VCaP (cell line): ENCODE data around the gene MAPT.

Source experiments
- H3K27ac ChIP-seq: fragments of 450-650 bp; 2 replicates; pipeline ENCODE4 v1.5.1; 2017
- TF ChIP-seq, protein P1 (sequence below): fragments of 450-650 bp; conservative IDR thresholded peaks from 2 replicates; pipeline ENCODE4 v1.5.1; 2017; ENCODE audit warnings: mild to moderate bottlenecking, moderate library complexity

MAPT gene

DNA sequence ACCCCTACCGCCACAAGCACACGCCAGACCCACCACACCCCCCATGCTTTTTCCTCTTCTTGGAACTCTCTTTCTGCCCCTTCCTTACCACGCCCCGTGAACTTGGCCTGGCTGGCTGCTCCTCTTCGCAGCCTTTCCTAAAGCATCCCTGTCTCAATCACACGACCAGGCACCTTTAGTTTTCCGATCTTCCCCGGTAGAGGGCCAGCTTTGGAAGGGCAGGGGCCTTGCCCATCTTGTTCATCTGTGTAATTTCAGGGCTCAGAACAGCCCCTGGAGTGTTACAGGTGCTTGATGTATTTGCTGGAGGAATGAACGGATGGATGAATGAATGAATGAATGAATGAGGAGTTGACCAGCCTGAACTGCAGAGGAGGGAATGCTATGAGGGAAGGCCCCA lies 45.9 kb upstream of the MAPT start:
- H3K27ac ChIP-seq: no peak overlapping the region
- TF ChIP-seq, protein P1, sequence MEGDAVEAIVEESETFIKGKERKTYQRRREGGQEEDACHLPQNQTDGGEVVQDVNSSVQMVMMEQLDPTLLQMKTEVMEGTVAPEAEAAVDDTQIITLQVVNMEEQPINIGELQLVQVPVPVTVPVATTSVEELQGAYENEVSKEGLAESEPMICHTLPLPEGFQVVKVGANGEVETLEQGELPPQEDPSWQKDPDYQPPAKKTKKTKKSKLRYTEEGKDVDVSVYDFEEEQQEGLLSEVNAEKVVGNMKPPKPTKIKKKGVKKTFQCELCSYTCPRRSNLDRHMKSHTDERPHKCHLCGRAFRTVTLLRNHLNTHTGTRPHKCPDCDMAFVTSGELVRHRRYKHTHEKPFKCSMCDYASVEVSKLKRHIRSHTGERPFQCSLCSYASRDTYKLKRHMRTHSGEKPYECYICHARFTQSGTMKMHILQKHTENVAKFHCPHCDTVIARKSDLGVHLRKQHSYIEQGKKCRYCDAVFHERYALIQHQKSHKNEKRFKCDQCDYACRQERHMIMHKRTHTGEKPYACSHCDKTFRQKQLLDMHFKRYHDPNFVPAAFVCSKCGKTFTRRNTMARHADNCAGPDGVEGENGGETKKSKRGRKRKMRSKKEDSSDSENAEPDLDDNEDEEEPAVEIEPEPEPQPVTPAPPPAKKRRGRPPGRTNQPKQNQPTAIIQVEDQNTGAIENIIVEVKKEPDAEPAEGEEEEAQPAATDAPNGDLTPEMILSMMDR: no peak

DNA sequence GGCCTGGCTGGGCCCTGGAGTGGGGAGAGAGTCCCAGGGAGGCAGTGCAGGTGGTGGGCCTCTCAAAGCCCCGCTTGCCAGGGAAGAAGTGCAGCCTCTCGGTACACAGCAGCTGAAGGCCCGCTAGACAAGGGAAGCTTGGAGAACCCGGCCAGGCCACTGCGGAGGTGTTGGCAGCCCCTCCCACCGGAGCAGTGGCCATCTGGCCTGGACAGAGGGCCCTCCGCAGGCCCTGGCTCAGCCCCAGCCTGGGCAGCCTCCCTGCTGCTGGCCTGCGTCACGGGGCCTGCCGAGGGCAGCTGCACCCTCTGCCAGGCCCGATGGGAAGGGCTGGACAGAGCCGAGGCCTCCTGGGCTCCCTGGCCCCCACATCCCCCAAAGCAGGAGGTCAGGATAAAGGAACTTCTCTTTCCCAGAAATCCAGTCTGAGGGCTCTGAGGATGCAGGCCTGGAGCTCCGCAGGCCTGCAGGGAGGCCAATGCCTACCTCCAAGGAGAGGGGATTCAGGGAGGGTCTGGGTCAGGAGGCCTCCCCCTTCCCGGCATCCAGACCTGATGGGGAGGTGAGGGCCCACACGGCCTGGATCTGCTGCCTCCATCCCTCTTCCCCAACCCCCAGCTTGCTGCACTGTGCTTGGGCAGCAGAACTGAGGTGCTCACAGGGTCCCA lies 45.4 kb upstream of the MAPT start:
- TF ChIP-seq, protein P1: no peak
- H3K27ac ChIP-seq: no peak overlapping the region

DNA sequence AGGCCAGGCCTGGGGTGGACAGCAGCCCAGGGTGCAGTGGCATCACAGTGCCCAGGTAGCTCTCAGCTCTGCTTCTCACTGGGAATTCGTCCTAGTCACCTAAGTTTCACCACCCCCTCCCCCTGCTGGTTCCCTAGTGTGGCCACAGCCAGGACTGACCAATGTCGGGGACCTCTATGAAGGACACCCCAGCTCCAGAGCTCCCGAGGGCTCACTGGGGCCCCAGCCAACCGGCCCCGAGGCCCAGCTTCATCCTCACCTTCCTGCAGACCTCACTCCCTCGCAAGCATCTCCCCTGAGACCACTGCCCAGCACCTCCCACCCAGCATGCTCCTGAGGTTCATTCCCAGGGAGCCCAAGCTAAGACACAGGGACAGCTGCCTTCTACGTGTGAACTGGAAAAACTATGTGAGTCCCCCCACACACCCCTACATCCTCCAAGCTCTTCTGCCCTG lies 44.8 kb upstream of the MAPT start:
- TF ChIP-seq, protein P1: no peak
- no peak overlapping the region for H3K27ac ChIP-seq

DNA sequence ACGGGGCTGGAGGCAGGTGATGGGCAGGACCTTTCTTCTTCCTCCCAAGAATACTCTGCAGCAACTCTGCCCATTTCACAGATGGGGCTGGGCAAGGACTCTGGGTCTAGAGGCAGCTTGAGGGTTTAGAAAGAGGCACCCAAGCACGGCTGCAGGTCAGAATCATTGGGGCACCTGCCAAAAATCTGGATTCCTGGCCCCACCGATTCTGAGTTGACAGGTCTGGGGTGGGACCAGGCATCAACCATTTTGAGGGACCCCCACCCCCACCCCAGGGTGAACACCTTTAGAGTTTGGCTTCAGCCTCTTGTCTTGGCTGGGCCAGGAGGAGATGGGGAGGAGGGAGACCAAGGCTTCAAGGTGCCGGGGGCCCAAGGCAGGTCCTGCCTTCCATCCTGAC lies 44.3 kb upstream of the MAPT start:
- H3K27ac ChIP-seq: no peak overlapping the region
- TF ChIP-seq, protein P1: no peak

DNA sequence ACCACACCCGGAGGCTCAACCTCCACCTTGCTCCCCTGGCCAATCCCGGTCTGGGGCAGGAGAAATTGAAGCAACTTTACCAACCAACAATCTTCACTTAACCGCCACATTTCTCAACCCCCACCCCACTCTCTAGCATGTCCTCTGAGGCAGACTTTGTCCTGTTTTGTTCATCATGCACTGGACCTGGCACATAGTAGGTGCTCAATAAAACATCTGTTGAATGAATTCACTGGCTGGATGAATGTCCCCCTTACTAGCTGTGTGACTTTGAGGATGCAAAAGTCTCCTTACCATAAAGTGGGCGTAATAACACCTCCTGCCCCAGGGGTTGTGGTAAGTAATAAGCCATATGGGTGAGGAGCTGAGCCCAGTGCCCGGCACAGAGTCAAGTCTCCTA lies 43.9 kb upstream of the MAPT start:
- TF ChIP-seq, protein P1: no peak
- H3K27ac ChIP-seq: no peak overlapping the region

DNA sequence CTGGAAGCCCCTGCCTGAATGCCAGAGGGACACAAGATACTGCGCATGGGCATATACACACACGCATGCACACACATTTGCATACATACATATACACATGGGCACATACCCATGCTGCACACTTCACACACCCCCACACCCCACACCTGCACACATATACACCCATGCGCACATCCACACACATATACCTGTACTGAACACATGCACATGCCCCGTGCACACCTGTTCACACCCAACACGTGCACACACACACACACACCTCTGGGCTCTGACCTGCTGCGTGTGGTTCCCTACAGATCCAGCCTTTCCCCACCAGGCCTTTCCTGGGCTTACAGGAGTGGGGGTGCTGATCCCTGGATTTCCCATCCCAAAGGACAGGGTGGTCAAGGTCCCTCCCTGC lies 43.3 kb upstream of the MAPT start:
- no peak overlapping the region for H3K27ac ChIP-seq
- TF ChIP-seq, protein P1: no peak

DNA sequence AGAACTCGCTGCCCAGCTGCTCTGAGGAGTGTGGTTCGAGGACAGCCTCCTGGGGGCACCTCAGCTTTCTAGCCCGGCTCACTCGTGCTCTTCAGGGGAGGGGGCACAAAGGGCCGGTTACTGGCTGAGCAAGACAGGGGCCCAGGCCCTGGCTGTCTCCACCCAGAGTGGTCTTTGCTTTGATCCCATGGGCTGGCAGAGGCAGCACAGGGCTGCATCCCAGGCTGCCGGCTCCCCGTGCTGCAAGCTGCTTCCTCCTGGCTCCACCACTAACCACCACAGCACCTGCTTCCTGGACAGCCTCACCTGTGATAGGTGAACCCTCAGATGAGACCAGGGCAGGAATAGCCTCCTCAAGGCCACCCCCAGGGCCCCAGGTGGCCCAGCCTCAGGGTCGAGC lies 42.9 kb upstream of the MAPT start:
- TF ChIP-seq, protein P1: no peak
- no peak overlapping the region for H3K27ac ChIP-seq
